OCI-LY1 (cell line): ENCODE measurements around the gene CACNA2D1.

ENCODE experiments used
- H2AFZ ChIP-seq: fragments of 200-600 bp; sonication (generic), shearing (Covaris generic); 2 replicates; pipeline ENCODE4 v1.6.0; 2014; ENCODE audit warnings: antibody characterized with exemption, mild to moderate bottlenecking, low read length
- H3F3A ChIP-seq: fragments of 200-600 bp; sonication (generic), shearing (Covaris generic); 2 replicates; pipeline ENCODE4 v1.6.0; 2014; ENCODE audit warnings: mild to moderate bottlenecking, antibody characterized with exemption, low read length, moderate library complexity; ENCODE audit not compliant: insufficient read depth
- H3K27ac ChIP-seq: fragments of 200-600 bp; sonication (generic); 2 replicates; pipeline ENCODE4 v1.5.1; 2014; ENCODE audit warnings: low read length, mixed run types, mild to moderate bottlenecking, low read depth; ENCODE audit not compliant: poor library complexity, severe bottlenecking
- H3K27me3 ChIP-seq: fragments of 200-600 bp; sonication (generic); 2 replicates; pipeline ENCODE4 v1.6.0; 2014; ENCODE audit warnings: antibody characterized with exemption, mild to moderate bottlenecking, low read length, moderate library complexity; ENCODE audit not compliant: insufficient read depth
- H3K36me3 ChIP-seq: fragments of 200-600 bp; sonication (generic); 2 replicates; pipeline ENCODE4 v1.6.1; 2014; ENCODE audit warnings: mild to moderate bottlenecking, antibody characterized with exemption, low read length, moderate library complexity, mixed read lengths; ENCODE audit not compliant: insufficient read depth
- H3K4me1 ChIP-seq: fragments of 200-600 bp; sonication (generic); 2 replicates; pipeline ENCODE4 v1.5.1; 2014; ENCODE audit warnings: mild to moderate bottlenecking, low read length, moderate library complexity; ENCODE audit not compliant: insufficient read depth, severe bottlenecking
- H3K4me2 ChIP-seq: fragments of 200-600 bp; sonication (generic), shearing (Covaris generic); 2 replicates; pipeline ENCODE4 v1.6.1; 2014; ENCODE audit warnings: low read length
- H3K4me3 ChIP-seq: fragments of 200-600 bp; sonication (generic); 2 replicates; pipeline ENCODE4 v1.5.1; 2014; ENCODE audit warnings: low read length, low read depth, mild to moderate bottlenecking, mixed read lengths; ENCODE audit not compliant: poor library complexity, severe bottlenecking
- H3K79me2 ChIP-seq: fragments of 200-600 bp; shearing (Covaris generic); 2 replicates; pipeline ENCODE4 v1.6.1; 2016; ENCODE audit warnings: mixed run types, low read length, mixed read lengths; ENCODE audit not compliant: insufficient read depth
- H3K9ac ChIP-seq: fragments of 200-600 bp; sonication (generic), shearing (Covaris generic); 2 replicates; pipeline ENCODE4 v1.6.1; 2014; ENCODE audit warnings: mild to moderate bottlenecking, low read length, mixed read lengths
- H3K9me2 ChIP-seq: fragments of 200-600 bp; sonication (generic), shearing (Covaris generic); 2 replicates; pipeline ENCODE4 v1.6.1; 2014; ENCODE audit warnings: low read depth, mild to moderate bottlenecking, low read length, mixed read lengths
- H3K9me3 ChIP-seq: fragments of 200-600 bp; shearing (Covaris generic); 2 replicates; pipeline ENCODE4 v1.6.1; 2014; ENCODE audit warnings: low read length, mixed read lengths
- H4K20me1 ChIP-seq: fragments of 200-600 bp; sonication (generic), shearing (Covaris generic); 2 replicates; pipeline ENCODE4 v1.6.0; 2016; ENCODE audit warnings: mild to moderate bottlenecking, low read length; ENCODE audit not compliant: insufficient read depth
- EZH2 ChIP-seq: fragments of 200-600 bp; sonication (generic), shearing (Covaris generic); IDR thresholded peaks from 2 replicates; pipeline ENCODE4 v1.8.0; 2017; ENCODE audit warnings: borderline replicate concordance, mixed run types, mild to moderate bottlenecking, antibody characterized with exemption, low read length, moderate library complexity, mixed read lengths
- TF ChIP-seq, protein P1 (sequence below): fragments of 200-600 bp; sonication (generic), shearing (Covaris generic); IDR thresholded peaks from 2 replicates; pipeline ENCODE4 v1.5.1; 2017; ENCODE audit warnings: mild to moderate bottlenecking, antibody characterized with exemption, low read length, moderate library complexity, mixed read lengths

CACNA2D1 gene

DNA sequence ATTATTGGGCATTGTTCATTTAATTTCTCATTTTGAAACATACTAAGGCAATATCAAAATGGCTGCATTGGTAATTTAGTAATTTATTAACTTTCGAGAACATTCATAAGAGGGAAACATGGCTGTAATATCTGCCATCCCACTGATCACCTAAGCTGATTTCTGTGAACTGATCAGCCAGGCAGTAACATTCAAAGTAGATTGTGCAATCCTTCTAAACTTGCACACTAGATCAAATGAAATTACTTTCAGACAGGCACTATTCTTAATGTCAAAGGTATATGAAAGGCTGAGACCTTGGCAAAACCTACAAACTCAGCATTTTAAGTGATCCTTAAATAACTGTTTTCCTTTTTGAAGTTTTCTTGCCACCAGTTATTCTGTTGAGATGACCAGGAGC is 290.7 kb downstream of the CACNA2D1 start:
- Histone ChIP-seq H3K27ac (no peak overlapping the region), H3K9me3 (no peaks in the 10 kb centered on the region), H3K4me1 (no peaks in the 10 kb centered on the region), H2AFZ (no peak overlapping the region), H3K36me3 (no peaks in the 10 kb centered on the region), H3K9me2 (no peaks in the 10 kb centered on the region; the same call in 1 of the 2 replicates), H3K79me2 (no peaks in the 10 kb centered on the region), H3K4me2 (no peak overlapping the region), H3K4me3 (no peak overlapping the region), H3F3A (no peaks in the 10 kb centered on the region), H3K27me3 (no peaks in the 10 kb centered on the region), H4K20me1 (no peaks in the 10 kb centered on the region), H3K9ac (no peak overlapping the region)
- no peak for TF ChIP-seq EZH2

GRCh38 chr7:82146491-82146890 is 297.1 kb downstream of the CACNA2D1 start:
- H3K9me2 ChIP-seq, result no peaks in the 10 kb centered on the region
- no peaks in the 10 kb centered on the region for H3K79me2 ChIP-seq
- no peak overlapping the region for H3K27ac ChIP-seq
- no peak overlapping the region for H3K4me2 ChIP-seq
- H2AFZ ChIP-seq, result no peak overlapping the region
- no peaks in the 10 kb centered on the region for H3K4me1 ChIP-seq
- H3K9me3 ChIP-seq, result no peaks in the 10 kb centered on the region
- no peak overlapping the region for H3K9ac ChIP-seq
- H4K20me1 ChIP-seq, result no peaks in the 10 kb centered on the region
- H3K4me3 ChIP-seq, result no peak overlapping the region
- H3K36me3 ChIP-seq, result no peaks in the 10 kb centered on the region
- no peaks in the 10 kb centered on the region for H3F3A ChIP-seq
- no peaks in the 10 kb centered on the region for H3K27me3 ChIP-seq
- no peak for TF ChIP-seq EZH2
- TF ChIP-seq, protein P1, sequence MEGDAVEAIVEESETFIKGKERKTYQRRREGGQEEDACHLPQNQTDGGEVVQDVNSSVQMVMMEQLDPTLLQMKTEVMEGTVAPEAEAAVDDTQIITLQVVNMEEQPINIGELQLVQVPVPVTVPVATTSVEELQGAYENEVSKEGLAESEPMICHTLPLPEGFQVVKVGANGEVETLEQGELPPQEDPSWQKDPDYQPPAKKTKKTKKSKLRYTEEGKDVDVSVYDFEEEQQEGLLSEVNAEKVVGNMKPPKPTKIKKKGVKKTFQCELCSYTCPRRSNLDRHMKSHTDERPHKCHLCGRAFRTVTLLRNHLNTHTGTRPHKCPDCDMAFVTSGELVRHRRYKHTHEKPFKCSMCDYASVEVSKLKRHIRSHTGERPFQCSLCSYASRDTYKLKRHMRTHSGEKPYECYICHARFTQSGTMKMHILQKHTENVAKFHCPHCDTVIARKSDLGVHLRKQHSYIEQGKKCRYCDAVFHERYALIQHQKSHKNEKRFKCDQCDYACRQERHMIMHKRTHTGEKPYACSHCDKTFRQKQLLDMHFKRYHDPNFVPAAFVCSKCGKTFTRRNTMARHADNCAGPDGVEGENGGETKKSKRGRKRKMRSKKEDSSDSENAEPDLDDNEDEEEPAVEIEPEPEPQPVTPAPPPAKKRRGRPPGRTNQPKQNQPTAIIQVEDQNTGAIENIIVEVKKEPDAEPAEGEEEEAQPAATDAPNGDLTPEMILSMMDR, result no peak

DNA sequence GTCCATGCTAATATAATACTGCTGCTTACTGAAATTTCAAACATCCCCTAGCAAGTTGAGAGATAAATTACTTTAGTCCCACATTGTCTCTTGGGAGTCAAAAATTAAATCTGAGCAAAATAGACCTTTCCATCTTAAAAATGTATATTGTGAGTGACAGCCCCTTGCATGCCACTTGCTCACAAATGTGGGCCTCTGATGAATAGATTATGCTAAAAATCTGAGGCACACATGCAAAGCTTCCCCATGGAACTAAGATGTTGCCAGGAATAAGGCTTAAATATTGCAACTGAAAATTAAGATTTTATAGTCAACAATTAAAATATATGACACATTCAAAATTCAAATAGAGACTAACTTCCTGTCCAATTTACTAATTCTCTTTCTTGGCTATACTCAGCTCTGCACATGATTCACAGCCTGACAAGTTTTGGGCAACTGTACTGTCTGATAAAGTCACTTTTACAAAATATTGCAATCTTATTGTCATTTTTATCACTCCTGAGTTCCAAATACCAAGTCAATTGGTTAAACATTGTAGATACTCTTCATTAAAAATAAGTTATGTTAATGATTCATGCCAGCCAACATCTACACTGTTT is 301.2 kb downstream of the CACNA2D1 start:
- Histone ChIP-seq H3K4me3 (no peak overlapping the region), H4K20me1 (no peaks in the 10 kb centered on the region)

More for the DNA sequence above, 301.2 kb downstream of the CACNA2D1 start:
- no peaks in the 10 kb centered on the region for H3K79me2 ChIP-seq
- H3K27me3 ChIP-seq, result no peaks in the 10 kb centered on the region
- TF ChIP-seq EZH2, result no peak
- TF ChIP-seq, protein P1, result no peak
- no peaks in the 10 kb centered on the region for H3K36me3 ChIP-seq
- H3K27ac ChIP-seq, result no peak overlapping the region
- H3K9ac ChIP-seq, result no peak overlapping the region
- no peaks in the 10 kb centered on the region for H3K4me1 ChIP-seq
- no peak overlapping the region for H3K4me2 ChIP-seq
- no peaks in the 10 kb centered on the region for H3F3A ChIP-seq
- no peaks in the 10 kb centered on the region for H3K9me3 ChIP-seq
- no peaks in the 10 kb centered on the region for H3K9me2 ChIP-seq
- H2AFZ ChIP-seq, result no peak overlapping the region
